HFFc6 (cell line): ENCODE measurements around the gene CAMKK2. TPM values are rescaled to one million over a fixed set of nuclear protein-coding genes. Genes with fewer than 3 reads are reported as not detected.
"Not testable (repeated sequence)": the region's sequence is repeated elsewhere in the genome, so short reads cannot be mapped to it uniquely, and the experiment has no call there.

ENCODE experiments used
- DNase-seq: peaks from one replicate; pipeline ENCODE4 v3.0.0-alpha.2; 2018
- H3K27ac Mint-ChIP-seq: 2 replicates; pipeline ENCODE4 v1.8.0; 2020; ENCODE audit warnings: mild to moderate bottlenecking, mixed read lengths
- H3K27me3 Mint-ChIP-seq: 2 replicates; pipeline ENCODE4 v1.8.0; 2021; ENCODE audit warnings: mild to moderate bottlenecking, moderate library complexity, mixed read lengths; ENCODE audit not compliant: insufficient read depth
- H3K36me3 Mint-ChIP-seq: 2 replicates; pipeline ENCODE4 v1.8.0; 2021; ENCODE audit warnings: low read depth, mixed read lengths
- H3K4me1 Mint-ChIP-seq: 2 replicates; pipeline ENCODE4 v1.8.0; 2020; ENCODE audit warnings: low read depth, mixed read lengths
- H3K4me3 Mint-ChIP-seq: 2 replicates; pipeline ENCODE4 v1.8.0; 2020; ENCODE audit warnings: mild to moderate bottlenecking, moderate library complexity, mixed read lengths
- H3K9me3 Mint-ChIP-seq: 2 replicates; pipeline ENCODE4 v1.8.0; 2020; ENCODE audit warnings: mild to moderate bottlenecking, mixed read lengths
- total RNA-seq, 6 experiments: library from RNA; stranded (reverse); fragmentation: NEBNext Ultra II Directional; extraction: Animal tissue kit (Norgen Biotek cat#: 25700); gene quantifications; 2 replicates in 1 of 6; 3 replicates in 5 of 6; pipeline ENCODE4 v1.2.3, GENCODE V29; 2021
- TF ChIP-seq, protein P1 (sequence below): fragments of 200-600 bp; sonication (generic); IDR thresholded peaks from 2 replicates; pipeline ENCODE4 v1.5.0; 2021; ENCODE audit warnings: antibody characterized with exemption, mild to moderate bottlenecking

The CAMKK2 gene
- total RNA-seq, 6 experiments from 2014 or later, result 27.8 to 35.3 (median 31.1) TPM

DNA sequence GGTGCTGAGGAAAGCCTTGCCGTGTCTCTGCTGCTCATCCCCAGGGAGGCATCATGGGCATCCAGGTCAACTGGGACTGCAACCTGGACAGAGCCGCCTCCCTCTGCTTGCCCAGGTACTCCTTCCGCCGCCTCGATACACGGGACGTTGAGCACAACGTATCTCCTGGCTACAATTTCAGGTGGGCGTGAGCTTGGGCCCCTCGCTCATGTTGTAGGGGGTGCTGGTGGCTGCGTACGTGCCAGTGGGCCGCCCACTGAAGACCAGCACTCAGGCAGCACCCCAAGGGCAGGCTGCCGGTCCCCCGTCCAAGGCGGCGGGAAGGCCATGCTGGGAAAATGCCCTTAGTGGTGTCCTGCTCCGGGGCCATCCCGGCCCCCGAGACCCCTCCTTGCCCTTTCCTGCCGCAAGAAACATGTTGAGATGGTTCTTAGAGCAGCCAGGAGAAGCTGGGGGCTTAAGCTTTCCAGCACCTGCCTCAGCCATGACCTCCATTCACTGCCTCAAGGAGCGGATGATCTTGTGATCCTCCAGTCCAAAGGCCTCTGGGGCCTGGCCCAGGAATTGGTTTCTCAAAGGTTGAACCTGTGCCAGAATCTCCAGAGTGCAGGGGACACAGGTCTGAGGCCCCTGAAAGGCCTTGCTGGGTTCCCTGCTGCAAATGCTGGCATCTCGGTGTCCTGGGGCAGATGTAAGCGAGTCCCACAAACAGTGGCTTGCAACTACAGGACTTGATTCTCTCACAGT lies 67.4 kb downstream of the CAMKK2 start:
- Mint-ChIP-seq H3K9me3 (no peaks in the 10 kb centered on the region), H3K27ac (no peak overlapping the region), H3K4me1 (peaks cover 6% of the 10 kb centered on the region; the same call in 1 of the 2 replicates), H3K27me3 (no peaks in the 10 kb centered on the region), H3K4me3 (no peak overlapping the region), H3K36me3 (no peaks in the 10 kb centered on the region)
- DNase-seq, result no peak
- TF ChIP-seq, protein P1, sequence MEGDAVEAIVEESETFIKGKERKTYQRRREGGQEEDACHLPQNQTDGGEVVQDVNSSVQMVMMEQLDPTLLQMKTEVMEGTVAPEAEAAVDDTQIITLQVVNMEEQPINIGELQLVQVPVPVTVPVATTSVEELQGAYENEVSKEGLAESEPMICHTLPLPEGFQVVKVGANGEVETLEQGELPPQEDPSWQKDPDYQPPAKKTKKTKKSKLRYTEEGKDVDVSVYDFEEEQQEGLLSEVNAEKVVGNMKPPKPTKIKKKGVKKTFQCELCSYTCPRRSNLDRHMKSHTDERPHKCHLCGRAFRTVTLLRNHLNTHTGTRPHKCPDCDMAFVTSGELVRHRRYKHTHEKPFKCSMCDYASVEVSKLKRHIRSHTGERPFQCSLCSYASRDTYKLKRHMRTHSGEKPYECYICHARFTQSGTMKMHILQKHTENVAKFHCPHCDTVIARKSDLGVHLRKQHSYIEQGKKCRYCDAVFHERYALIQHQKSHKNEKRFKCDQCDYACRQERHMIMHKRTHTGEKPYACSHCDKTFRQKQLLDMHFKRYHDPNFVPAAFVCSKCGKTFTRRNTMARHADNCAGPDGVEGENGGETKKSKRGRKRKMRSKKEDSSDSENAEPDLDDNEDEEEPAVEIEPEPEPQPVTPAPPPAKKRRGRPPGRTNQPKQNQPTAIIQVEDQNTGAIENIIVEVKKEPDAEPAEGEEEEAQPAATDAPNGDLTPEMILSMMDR, result no peak

DNA sequence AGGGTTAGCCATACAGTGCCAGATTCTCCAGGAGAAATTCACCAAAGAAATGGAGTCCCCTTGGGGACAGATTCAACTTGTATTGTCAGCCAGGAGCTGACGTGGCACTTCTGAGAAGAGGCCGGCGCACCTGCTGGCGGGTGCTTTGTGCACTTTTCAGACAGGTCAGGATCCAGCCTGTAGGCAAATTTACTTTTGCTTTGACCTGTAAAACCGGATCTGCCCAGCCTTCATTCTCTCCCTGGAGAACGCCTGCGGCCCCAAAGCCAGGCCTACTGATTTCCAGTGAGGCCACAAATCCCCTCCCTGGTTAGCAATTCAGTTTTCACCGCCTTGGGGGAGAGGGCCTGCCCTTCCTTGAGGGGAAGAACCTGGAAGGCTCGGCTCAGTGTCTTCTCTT lies 69.2 kb downstream of the CAMKK2 start:
- Mint-ChIP-seq H3K36me3 (no peaks in the 10 kb centered on the region), H3K4me3 (no peak overlapping the region), H3K9me3 (no peaks in the 10 kb centered on the region), H3K27me3 (no peaks in the 10 kb centered on the region), H3K27ac (no peak overlapping the region), H3K4me1 (peaks cover 6% of the 10 kb centered on the region; the same call in 1 of the 2 replicates)
- DNase-seq, result no peak
- TF ChIP-seq, protein P1, result no peak

DNA sequence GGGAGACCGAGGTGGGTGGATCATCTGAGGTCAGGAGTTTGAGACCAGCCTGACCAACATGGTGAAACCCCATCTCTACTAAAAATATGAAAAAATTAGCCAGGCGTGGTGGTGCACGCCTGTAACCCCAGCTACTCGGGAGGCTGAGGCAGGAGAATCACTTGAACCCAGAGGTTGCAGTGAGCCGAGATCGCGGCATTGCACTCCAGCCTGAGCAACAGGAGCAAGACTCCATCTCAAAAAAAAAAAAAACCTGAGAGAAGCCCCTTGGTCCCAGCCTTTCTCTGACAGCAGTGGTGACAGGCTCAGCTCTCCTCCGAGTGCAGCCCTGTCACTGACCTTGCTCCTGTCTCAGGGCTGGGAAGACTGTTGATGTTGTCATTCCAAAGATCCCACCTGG lies 69.6 kb downstream of the CAMKK2 start:
- not testable (repeated sequence) for H3K27ac Mint-ChIP-seq, H3K36me3 Mint-ChIP-seq, H3K4me3 Mint-ChIP-seq, H3K9me3 Mint-ChIP-seq, DNase-seq, H3K27me3 Mint-ChIP-seq, H3K4me1 Mint-ChIP-seq

DNA sequence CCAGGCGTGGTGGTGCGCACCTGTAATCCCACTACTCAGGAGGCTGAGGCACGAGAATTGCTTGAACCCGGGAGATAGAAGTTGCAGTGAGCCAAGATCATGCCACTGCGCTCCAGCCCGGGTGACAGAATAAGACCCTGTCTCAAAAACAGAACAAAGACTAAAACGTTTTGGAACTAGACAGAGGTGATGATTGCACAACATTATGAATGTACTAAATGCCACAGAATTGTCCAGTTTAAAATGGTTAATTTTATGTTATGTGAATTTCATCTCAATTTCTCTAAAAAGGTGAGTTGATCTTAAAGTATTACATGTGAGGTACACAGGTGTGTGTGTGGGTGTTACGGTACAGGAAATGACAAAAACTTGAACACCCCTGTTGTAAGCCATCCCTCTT lies 70.1 kb downstream of the CAMKK2 start:
- no peaks in the 10 kb centered on the region for H3K9me3 Mint-ChIP-seq
- H3K27me3 Mint-ChIP-seq, result no peaks in the 10 kb centered on the region
- H3K27ac Mint-ChIP-seq, result no peak overlapping the region
- no peaks in the 10 kb centered on the region for H3K36me3 Mint-ChIP-seq
- no peak overlapping the region for H3K4me3 Mint-ChIP-seq
- no peak for DNase-seq
- peaks cover 6% of the 10 kb centered on the region; the same call in 1 of the 2 replicates for H3K4me1 Mint-ChIP-seq
- TF ChIP-seq, protein P1, result no peak

DNA sequence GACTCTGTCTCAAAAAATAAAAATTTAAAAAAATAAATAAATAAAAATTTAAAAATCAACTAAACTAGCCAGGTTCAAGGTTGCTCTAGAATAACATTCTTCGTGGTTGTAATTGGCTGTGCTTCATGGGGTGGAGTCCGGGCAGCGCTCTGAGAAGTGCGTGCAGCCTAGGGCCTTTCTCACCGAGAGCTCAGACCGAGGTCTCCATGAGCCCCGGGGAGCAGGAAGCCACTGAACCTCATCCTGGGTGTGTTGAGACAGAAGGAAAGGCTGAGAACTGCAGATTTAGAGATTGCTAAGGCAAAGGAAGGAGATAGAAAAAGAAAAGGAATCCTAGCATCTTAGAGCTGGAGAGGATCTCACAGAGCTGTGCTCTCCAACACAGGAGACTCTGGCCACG lies 71.9 kb downstream of the CAMKK2 start:
- Mint-ChIP-seq H3K27me3 (no peaks in the 10 kb centered on the region), H3K27ac (no peak overlapping the region), H3K9me3 (no peaks in the 10 kb centered on the region), H3K36me3 (no peaks in the 10 kb centered on the region), H3K4me1 (no peaks in the 10 kb centered on the region; the same call in 1 of the 2 replicates), H3K4me3 (no peak overlapping the region; the same call in 1 of the 2 replicates)
- TF ChIP-seq, protein P1, result no peak
- no peak for DNase-seq
